ENCODE measurements around the gene NAGK. TPM values are rescaled to one million over a fixed set of nuclear protein-coding genes. Genes with fewer than 3 reads are reported as not detected.
A peak's percentile ranks its signal among the peaks of the same experiment; 100 is the strongest.

NAGK gene
- polyA plus RNA-seq, 3 donors = 546 to 789 (median 690) TPM

- peaks cover 0 to 3% (median 0%) of the 10 kb centered on the region in 3 donors for H3K27me3 Mint-ChIP-seq (ENCODE audit: low read depth in 3 of 3)
- Histone ChIP-seq H3K4me1 (ENCODE audit: control insufficient read depth in 1 of 2, insufficient read depth in 2 of 2, low read length in 2 of 2) (peaks cover 68 to 83% of the 10 kb centered on the region in 2 donors), H2AFZ (ENCODE audit: insufficient read depth, low read depth, low read length, poor library complexity, severe bottlenecking) (peak overlapping the region; percentile 64), H3K4me3 (replicated peaks in 1 of 3; ENCODE audit: low read depth in 2 of 3, low read length in 3 of 3) (peak overlapping the region; percentile 54 to 82 (median 56)), H3K9ac (ENCODE audit: insufficient read depth, low read length, poor library complexity, severe bottlenecking) (peak overlapping the region; percentile 72), H3K9me3 (replicated peaks in 1 of 2; ENCODE audit: control insufficient read depth in 1 of 2, insufficient read depth in 1 of 2, low read length in 2 of 2) (no peaks in the 10 kb centered on the region), H4K20me1 (ENCODE audit: insufficient read depth, low read length) (peaks cover 14% of the 10 kb centered on the region), H3K4me2 (replicated peaks; ENCODE audit: extremely low read depth, low read length, poor library complexity, severe bottlenecking) (peak overlapping the region; percentile 91), H3K27me3 (ENCODE audit: control insufficient read depth in 2 of 2, insufficient read depth in 2 of 2, low read length in 2 of 2) (no peaks in the 10 kb centered on the region), H3K79me2 (ENCODE audit: insufficient read depth, low read length) (peaks cover 76% of the 10 kb centered on the region), H3K27ac (ENCODE audit: low read depth in 1 of 2, low read length in 2 of 2) (peak overlapping the region; percentile 98), H3K36me3 (replicated peaks in 1 of 2; ENCODE audit: control insufficient read depth in 1 of 2, insufficient read depth in 2 of 2, low read length in 2 of 2) (peaks cover 0 to 5% of the 10 kb centered on the region in 2 donors)
- TF ChIP-seq CTCF (IDR thresholded peaks at IDR 0.05) = no peak
- H3K27ac Mint-ChIP-seq = peak overlapping the region; percentile 99
- peaks cover 76% of the 10 kb centered on the region for H3K4me1 Mint-ChIP-seq
- DNase-seq = peak; percentile 88 to 95 (median 91)
- 0% methylated on average over 2 of the region's 7 CpGs for WGBS (ENCODE audit: insufficient coverage)
- no peaks in the 10 kb centered on the region for H3K9me3 Mint-ChIP-seq
- peaks cover 8 to 13% of the 10 kb centered on the region in 2 donors for H3K36me3 Mint-ChIP-seq
- peak overlapping the region; percentile 81 to 97 for H3K4me3 Mint-ChIP-seq
- intact Hi-C loops (cut with micrococcal nuclease) = loop anchor here in 1 of 2 donors (5.0 kb wide), 1 partner anchor 38 kb away; no protein-coding TSS in a partner anchor
Measured at GRCh38 chr2:71064754-71065621, 3.5 kb upstream of the NAGK start.

GRCh38 chr2:71066856-71067255, 1.6 kb upstream of the NAGK start:
- peaks cover 3 to 14% of the 10 kb centered on the region in 2 donors for H3K36me3 ChIP-seq (replicated peaks in 1 of 2; ENCODE audit: control insufficient read depth in 1 of 2, insufficient read depth in 2 of 2, low read length in 2 of 2)
- no peaks in the 10 kb centered on the region for H3K9me3 ChIP-seq (replicated peaks in 1 of 2; ENCODE audit: control insufficient read depth in 1 of 2, insufficient read depth in 1 of 2, low read length in 2 of 2)
- intact Hi-C loops (cut with micrococcal nuclease) = no loop called here
- peaks cover 84% of the 10 kb centered on the region for H3K4me1 Mint-ChIP-seq
- peak overlapping the region; percentile 100 for H3K4me2 ChIP-seq (replicated peaks; ENCODE audit: extremely low read depth, low read length, poor library complexity, severe bottlenecking)
- peak overlapping the region; percentile 80 to 99 (median 90) for H3K27ac Mint-ChIP-seq
- no peak overlapping the region for H2AFZ ChIP-seq (ENCODE audit: insufficient read depth, low read depth, low read length, poor library complexity, severe bottlenecking)
- TF ChIP-seq CTCF (IDR thresholded peaks at IDR 0.05) = no peak
- peaks cover 0 to 1% (median 0%) of the 10 kb centered on the region in 3 donors for H3K27me3 Mint-ChIP-seq (ENCODE audit: low read depth in 3 of 3)
- H3K4me1 ChIP-seq (ENCODE audit: control insufficient read depth in 1 of 2, insufficient read depth in 2 of 2, low read length in 2 of 2) = peaks cover 87 to 93% of the 10 kb centered on the region in 2 donors
- peaks cover 0 to under 1% (median 0%) of the 10 kb centered on the region in 7 donors for H3K9me3 Mint-ChIP-seq
- 40% methylated on average over 1 of the region's 3 CpGs for WGBS (ENCODE audit: insufficient coverage)
- H4K20me1 ChIP-seq (ENCODE audit: insufficient read depth, low read length) = peaks cover 14% of the 10 kb centered on the region
- no peak for DNase-seq
- peaks cover 23 to 24% of the 10 kb centered on the region in 2 donors for H3K36me3 Mint-ChIP-seq
- H3K79me2 ChIP-seq (ENCODE audit: insufficient read depth, low read length) = peaks cover 74% of the 10 kb centered on the region
- peak overlapping the region in 1 of 3 experiments; percentile 100 for H3K4me3 ChIP-seq (replicated peaks in 1 of 3; ENCODE audit: low read depth in 2 of 3, low read length in 3 of 3)
- no peak overlapping the region for H3K9ac ChIP-seq (ENCODE audit: insufficient read depth, low read length, poor library complexity, severe bottlenecking)
- H3K4me3 Mint-ChIP-seq = peak overlapping the region in 1 of 2 donors; percentile 43
- H3K27ac ChIP-seq (ENCODE audit: low read depth in 1 of 2, low read length in 2 of 2) = peak overlapping the region in 1 of 2 donors; percentile 97
- H3K27me3 ChIP-seq (ENCODE audit: control insufficient read depth in 2 of 2, insufficient read depth in 2 of 2, low read length in 2 of 2) = no peaks in the 10 kb centered on the region
